Epidermal melanocyte (primary cell): ENCODE results near the gene OR7D2.
"Not testable (repeated sequence)": the region's sequence is repeated elsewhere in the genome, so short reads cannot be mapped to it uniquely, and the experiment has no call there.

Experiments
- DNase-seq: peaks from one replicate; pipeline ENCODE4 v3.0.0; 2011; ENCODE audit warnings: low spot score; ENCODE audit not compliant: insufficient read length

OR7D2 gene

DNA sequence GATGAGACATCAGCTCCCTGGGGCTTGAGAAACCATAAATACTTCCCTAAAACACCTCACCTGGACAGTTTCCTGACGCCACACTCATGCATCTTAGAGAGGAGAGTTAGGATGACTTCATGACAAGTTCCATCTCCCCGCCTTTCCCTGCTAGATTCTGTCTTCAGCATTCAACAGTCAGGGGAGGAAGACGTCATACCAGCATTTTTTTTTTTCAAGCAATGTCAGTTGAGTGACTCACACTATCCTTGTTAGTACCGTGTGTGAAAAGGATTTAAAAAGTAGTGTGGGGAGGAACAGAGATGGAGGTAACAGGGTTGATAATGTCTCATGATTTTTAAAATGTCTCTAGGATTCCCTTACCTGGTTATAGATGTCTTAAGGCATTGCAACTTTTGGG is at the start of gene OR7D2:
TSS of gene OR7D2 (plus strand) at position 79 of the 400 bp plus-strand sequence. CDS start 6,803 bp downstream, outside the sequence.
- no peak for DNase-seq

DNA sequence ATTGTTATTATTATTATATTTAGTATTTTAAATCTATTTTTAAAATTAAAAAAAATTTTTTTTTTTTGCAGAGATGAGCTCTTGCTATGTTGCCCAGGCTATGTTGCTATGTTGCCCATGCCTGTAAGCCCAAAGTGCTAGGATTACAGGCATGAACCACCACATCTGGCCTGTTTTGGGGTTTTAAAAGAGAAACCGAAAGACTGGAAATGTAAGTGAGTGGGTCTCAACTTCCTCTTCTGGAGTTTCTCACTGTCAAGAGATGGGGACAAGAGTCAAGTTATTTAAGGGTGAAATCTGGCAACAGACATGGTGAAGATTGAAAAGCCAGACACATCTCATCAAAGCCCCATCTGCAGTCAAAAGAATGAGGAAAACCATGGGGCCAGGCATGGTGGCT is 47.8 kb upstream of the OR7D2 start:
- no peak for DNase-seq

DNA sequence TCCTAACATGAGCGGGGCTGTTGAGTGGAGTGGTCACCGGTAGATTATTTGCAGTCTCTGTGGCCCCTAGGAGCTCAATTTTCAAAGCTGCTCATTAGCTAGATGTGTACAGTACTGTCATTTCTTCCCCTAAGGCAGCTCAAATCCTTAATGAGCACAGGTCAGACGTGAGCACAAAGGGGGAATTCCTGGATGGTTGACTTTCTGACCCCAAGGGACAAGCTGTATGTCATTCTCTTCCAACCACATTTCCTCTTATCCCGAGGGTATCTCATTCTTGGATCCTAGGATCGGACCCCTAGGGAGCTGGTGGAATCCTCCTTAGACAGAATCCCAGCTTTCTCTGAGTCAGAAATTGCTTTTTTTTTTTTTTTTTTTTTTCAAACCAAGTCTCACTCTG is 46.4 kb upstream of the OR7D2 start:
- no peak for DNase-seq

DNA sequence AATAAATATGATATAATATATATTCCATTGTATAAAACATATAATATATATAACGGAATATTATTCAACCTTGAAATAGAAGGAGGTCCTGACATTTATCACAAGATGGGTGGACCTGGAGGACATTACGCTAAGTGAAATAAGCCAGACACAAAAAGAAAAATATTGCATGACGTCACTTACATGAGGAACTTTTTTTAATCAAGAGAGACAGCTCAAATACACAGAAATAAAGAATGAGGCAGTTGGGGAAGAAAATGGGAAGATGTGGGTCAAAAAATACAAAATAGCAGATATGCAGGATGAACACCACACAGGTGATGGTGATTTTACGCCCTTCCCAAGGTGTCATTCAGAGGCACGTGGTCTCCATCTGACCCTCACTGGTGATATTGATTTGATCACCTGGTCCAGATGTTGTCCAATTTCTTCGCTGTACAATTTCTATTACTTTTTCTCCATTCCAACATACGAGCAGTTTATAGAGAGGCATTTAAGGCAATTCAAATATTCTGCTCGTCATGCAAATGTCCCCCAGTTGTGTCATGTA is 39.1 kb upstream of the OR7D2 start:
- no peak for DNase-seq

DNA sequence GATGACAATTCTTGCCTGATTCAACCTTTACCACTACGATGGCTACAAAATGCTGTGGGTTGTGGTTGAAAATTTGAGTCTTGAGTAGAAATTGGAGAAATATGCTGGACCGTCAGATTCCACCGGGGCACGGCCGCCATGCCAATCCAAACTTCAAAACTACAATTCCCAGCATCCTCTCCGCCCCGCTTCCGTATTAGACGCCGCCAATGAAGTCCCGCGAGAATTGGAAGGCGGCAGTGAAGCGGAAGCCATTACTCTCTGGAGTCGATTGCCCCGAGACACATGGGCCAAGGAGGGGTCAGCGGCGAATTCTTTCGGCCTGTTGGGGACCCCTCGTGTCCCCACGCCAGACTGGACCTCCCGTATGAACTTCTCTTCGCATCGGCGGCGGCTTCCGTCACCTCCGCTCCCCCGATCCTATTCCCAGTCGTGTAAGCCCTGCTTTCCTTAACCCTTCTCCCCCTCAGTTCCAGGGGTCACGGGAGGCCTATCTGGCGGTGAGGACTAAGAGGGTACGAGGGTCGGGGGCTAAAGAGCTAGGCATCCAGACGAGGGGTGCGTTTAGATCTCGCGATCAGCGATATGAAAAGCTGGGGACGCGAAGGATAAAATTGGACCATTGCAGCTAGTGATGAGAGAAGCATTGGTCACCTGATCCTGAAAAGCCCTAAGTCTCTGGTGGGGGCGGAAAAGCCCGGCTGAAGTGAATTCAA is 38.5 kb upstream of the OR7D2 start, which contains the start of gene ZNF317:
TSS of gene ZNF317 (plus strand) at position 239 of the 716 bp plus-strand sequence. CDS start 15,620 bp downstream, outside the sequence.
- peak; percentile 93 for DNase-seq

DNA sequence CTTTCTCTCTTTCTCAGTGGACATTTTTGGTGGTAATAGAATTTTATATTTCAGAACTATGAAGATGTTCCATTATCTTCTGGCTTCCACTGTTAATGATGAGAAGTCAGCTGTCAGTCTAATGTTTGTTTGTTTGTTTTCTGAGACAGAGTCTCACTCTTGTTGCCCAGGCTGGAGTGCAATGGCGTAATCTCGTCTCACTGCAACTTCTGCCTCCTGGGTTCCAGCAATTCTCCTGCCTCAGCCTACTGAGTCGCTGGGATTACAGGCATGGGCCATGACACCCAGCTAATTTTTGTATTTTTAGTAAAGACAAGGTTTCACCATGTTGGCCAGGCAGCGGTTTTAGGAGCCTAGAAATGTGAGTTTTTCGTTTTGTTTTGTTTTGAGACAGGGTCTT is 33.9 kb upstream of the OR7D2 start:
- no peak for DNase-seq

DNA sequence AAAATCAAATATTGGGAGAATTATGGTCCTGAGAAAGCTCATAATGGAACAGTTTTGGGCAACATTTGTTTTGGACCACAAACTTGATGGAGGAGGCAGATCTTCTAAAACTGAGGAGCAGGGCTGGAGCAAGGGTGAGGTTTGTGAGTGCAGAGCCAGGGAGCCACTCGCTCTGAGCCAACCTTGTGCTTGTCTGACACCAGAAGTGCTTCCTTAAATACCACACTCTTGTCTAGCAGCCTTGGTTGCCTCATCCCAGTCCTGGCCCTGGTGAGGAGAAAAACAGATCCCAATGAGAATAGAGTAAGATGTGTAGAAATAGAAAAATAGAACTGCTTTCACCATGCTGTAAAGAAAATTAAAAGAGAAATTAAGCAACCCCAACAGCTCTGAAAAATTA is 31.9 kb upstream of the OR7D2 start:
- DNase-seq: no peak

DNA sequence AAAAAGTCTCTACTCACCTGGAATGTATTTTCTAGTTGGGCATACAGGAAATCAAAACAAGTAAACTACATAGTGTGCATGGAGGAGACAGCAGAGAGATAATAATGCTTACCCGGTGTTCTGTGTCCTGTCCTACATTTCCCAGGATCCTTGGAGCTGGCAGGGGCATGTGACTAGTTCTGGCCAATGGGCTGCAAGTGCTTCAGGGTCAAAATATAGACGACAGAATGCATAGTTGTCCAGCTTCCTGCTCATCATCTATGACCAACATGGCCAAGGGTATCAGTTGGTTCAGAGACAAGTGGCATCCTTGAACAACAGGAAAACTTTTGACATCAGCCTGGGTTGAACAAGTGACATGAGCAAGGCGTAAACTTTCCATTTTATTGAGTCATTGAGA is 30.1 kb upstream of the OR7D2 start:
- no peak for DNase-seq

DNA sequence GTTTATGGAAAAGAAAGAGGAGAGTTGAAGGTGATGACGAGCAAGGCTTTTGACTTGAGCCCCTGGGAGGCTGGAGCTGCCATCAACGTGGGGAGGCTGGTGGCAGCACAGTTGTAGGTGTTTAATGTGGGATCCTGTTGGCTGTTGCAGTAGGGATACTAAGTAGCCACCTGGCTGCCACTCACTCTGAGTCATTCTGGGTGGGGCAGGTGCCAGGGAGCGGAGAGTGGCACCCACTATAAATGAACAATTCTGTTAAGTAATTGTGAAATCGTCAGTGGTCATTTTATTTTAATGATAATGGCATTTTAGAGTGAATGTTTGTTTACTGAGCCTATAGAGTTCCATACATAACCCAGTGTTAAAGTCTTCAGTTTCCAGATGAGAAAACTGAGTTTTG is 28.8 kb upstream of the OR7D2 start:
- no peak for DNase-seq

DNA sequence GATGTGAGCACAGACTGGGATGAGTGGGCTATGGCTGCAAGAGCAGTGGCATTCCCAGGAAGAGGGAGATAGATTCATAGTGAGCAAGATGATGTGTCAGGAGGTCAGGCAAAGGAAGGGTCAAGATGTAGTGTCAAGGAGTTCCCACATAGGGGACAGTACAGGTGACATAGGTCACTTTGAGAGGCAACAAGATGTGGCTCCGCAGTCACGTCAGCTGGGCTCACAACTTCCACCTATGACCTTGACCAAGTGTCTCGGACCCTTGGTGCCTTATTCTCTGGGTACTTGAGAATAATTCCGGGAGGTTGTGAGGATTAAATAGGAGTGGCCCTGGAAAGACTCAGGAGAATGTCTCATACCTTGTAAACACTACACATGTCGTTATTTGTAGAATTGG is 28.1 kb upstream of the OR7D2 start:
- no peak for DNase-seq

DNA sequence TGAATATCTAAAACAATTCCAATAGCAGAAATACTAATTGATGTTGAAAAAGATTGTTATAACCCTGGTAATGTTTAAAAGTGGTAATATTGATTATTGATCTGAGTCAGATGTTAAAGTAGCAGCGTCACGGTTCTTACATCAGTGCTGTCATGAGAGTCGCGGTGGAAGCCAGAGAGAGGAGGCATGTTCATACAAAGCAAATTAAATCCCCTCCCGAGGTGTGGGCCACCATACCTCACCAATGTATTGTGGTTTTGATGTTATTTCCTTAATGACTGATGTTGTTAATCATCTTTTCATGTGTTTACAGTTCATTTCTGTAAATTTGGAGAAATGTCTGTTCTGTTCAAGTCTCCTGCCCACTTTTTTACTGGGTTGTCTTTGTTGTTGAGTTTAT is 27.4 kb upstream of the OR7D2 start:
- no peak for DNase-seq

DNA sequence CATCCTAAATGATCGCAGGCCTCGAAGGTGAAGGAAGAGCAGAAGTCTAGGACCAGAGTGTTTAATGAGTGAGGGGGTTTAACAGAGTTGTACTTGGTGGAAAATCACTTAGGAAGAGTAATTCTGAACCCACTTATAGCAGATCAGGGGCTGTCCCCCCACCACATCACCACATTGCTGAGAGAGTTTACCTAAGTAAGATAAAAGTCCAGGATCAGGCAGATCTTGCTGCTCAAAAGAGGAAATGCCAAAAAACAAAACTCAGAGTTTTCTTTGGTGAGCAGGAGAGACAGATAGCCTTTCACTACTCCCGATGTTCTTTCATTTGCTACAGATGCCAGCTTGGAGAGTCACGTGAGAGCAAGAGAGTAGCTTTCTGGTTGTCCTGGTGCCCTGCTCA is 23.2 kb upstream of the OR7D2 start:
- DNase-seq: no peak

DNA sequence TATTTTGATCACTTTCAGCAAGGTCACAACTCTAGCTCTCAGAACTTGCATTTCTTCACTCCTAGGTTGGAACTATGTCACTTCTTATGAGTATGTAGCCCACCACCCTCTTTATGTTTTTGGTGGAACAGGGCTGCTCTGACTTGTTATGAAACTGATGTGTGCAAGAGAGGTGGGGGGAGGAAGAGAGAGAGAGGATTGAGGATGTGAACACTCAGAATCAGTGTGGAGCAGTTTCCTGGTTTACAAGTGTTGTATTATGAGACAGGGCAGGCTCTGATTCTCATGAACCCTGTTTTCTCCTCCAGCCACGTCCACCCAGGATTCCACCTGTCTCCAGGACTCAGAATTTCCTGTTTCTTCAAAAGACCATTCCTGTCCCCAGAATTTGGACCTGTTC is 22.5 kb upstream of the OR7D2 start:
- no peak for DNase-seq

DNA sequence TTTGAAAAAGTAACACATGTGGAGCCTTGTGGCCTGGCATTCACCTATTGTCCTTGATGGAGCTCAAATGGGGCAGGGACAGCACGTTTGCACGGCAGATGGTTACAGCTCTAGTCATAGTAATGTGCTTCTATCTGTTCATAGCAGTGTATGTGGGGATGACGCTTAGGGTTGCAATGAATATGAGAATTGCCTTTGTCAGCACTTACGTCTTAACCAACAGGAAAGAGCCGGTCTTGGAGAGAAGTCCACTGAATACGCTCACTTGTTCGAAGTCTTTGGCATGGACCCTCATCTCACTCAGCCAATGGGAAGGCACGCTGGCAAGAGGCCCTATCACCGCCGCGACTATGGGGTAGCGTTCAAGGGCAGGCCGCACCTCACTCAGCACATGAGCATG is 18.9 kb upstream of the OR7D2 start:
- no peak for DNase-seq

DNA sequence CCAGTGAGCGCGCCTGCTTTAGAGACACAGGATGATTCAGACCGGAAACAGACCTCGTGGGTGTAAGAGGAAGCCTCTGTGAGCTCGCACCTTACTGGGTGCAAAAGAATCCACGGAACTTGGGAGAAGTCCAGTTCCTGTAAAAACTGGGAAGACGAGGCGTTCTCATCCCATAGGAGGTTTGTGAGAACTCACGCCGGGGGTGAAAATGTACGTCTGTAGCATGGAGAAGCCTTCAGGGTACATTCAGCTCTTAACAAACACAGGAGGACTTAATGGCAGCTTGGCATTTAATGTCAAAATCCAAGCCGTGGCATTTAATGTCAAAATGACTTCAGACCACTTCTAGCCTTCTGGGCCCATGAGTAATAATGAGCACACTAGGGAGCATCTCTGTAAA is 17.4 kb upstream of the OR7D2 start:
- no peak for DNase-seq

DNA sequence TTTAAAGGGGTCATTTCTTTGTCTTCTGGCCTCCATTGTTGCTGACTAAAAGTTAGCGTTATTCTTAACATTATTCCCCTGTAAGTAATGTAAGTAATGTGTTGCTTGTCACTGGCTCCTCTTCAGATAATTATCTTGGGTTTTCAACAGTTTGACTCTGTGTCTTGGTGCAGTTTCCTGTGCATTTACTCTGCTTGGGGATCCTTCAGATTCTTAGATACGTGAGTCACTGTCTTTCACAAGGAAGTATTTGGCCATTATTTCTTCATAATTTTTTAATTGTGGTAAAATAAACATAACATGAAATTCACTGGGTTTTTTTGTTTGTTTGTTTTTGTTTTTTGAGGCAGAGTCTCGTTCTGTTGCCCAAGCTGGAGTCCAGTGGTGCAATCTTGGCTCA is 13.5 kb upstream of the OR7D2 start:
- no peak for DNase-seq

DNA sequence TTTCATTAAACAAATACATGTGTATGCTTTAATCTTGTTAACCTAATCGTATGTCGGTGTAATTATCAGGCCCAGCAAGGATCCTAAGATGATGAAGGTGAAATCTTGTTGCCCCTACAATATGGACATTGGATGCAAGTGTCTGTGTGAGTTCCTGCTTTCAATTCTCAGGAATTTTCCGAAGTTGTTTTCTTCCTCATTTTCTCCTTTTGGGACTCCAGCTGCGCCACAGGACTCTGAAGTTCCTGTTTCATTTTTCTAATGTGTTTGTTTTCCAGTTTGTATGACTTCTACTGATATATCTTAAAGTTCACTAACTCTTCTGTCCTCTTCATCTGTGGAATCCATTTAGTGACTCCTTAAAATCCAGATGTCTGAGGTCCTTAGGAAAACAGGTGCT is 11.9 kb upstream of the OR7D2 start:
- DNase-seq: no peak

DNA sequence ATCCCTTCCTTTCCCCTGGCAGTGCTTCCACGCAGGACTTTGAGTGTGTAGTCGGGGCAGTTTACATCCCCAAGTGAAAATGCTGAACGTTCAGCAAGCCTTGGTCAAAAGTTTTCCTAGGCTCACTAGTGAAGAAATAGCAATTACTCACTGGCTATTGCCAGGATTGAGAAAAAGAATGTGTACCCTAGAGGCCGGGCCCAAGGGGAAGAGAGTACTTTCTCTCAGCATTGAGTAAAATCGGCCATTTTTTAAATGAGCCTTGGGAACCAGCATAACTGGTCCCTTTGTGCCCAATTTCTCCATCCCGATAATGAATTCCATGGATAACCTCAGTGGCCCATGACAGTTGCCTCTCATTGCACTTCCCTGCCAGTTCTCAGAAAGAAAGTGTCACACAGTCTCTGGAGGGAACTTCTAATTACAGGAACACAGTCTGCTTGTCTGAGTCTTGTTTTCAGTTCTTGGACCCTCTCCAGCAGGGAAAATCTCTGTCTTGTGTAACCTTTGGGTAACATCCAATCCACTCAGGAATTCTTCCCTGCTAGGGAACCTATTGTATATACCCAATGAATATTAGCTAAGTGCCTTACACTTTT is 7.3 kb upstream of the OR7D2 start:
- no peak for DNase-seq

DNA sequence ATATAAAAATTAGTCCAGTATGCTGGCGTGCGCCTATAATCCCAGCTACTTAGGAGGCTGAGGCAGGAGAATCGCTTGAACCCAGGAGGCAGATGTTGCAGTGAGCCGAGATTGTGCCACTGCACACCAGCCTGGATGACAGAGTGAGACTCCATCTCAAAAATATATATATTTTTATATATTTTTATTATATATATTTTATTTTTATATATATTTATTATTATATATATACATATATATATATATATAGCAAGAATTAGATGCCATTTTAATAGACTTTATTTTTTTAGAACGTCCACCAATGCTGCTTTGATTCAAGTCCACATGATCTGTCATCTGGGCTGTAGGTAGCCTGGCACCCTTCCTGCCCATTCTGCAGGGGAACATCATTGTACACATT is 3.5 kb upstream of the OR7D2 start:
- DNase-seq: no peak

DNA sequence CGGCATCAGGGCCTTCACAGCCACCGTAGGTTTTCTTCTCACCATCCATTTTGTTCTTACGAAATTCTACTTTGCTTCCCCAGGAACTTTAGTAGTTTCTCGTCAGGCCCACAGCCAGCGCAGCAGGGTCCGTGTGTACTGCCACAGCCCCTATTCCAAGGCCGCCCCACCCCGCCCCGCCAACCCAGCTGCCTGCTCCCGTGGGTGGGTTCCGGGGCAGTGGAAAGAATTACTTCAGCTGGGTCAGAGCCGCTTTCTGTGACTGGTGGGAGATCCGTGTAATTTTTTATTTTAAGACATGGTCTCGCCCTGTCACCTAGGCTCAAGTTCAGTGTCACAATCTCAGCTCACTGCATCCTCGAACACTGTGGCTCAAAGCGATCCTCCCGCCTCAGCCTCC is 4.2 kb downstream of the OR7D2 start:
- DNase-seq: no peak

DNA sequence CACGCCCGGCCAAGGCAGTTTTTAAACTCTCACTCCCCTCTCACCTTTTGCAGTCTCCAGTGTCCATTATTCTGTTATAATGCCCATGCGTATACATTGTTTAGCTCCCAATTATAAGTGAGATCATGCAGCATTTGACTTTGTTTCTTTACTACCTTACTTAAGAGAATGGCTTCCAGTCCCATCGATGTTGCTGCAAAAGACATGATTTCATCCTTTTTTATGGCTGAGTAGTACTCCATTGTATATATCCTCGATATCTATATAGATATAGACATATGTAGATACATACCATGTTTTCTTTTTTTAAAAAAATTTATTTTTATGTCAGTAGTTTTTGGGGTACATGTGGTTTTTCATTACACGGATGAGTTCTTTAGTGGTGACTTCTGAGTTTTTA is 8.4 kb downstream of the OR7D2 start:
- no peak for DNase-seq

DNA sequence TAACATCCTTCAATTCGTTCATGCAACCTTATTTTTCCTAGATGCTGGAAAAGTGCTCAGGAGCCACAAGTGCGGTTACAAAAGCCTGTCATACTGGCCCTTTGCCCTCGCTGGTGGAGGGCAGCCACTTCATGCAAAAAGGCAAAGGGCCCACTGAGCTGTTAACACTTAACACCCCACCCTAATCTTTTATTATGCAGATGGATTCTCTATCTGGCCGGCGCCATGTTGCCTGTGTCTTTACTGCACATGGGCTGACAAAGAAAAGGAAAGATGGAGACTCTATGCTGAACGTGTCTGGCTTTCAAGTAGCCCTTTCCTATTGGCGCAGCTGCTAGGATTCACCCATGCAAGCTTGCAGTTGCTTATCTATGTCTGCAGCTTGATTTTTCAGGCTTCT is 10.8 kb downstream of the OR7D2 start:
- no peak for DNase-seq

DNA sequence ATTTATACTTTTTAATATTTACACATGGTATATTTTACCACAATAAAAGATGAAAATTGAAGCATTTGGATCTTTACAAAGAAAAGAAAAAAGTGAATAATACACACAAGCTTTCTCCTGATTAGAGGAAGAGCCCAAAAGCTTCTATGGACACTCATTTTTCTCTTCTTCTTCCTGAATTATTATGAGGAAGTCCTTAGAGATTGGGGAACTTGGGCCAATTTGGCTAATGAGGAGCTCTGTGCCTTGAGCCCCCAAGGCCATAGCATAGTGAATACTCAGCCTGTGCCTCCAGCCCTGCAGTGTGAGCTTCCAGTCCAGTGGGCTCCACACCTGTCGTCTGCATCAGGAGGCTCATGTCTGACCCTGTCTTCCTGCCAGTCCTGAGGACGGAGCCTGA is 19.3 kb downstream of the OR7D2 start:
- DNase-seq: not testable (repeated sequence)
